Breast epithelium (tissue), 3 donors: ENCODE data around the gene GTPBP2.

Source experiments
- POLR2A ChIP-seq: fragments of 450-650 bp; IDR thresholded peaks from one replicate; pipeline ENCODE4 v1.6.1; 2016; ENCODE audit warnings: antibody characterized with exemption, mild to moderate bottlenecking, moderate library complexity
- POLR2AphosphoS5 ChIP-seq, 3 donors: sonication (generic); formaldehyde crosslinking; IDR thresholded peaks; one replicate each; pipeline ENCODE4 v1.6.1; 2017; ENCODE audit warnings: antibody characterized with exemption in 3 of 3

- TF ChIP-seq POLR2AphosphoS5 (IDR thresholded peaks at IDR 0.05), result no peak
- no peak for TF ChIP-seq POLR2A
Observed at GRCh38 chr6:43674921-43675320, 45.9 kb upstream of the GTPBP2 start.
